Endothelial cell of umbilical vein (primary cell): ENCODE results near the gene LRAT. TPM values are rescaled to one million over a fixed set of nuclear protein-coding genes. Genes with fewer than 3 reads are reported as not detected.

Experiments
- BruUV-seq: library from RNA; stranded (reverse); fragments of 400-500 nt; replicated peaks from 2 replicates; lab custom pipeline; 2021; lab: Mats Ljungman, UMichigan
- CTCF ChIA-PET: fragments of 300-600, 350-600 bp; sonication (Branson Sonifier 250); formaldehyde crosslinking; loops from one replicate; lab custom pipeline; 2021; ENCODE audit warnings: antibody characterized with exemption, inconsistent platforms; lab: Charles Lee
- POLR2A ChIA-PET: fragments of 300-600, 350-600 bp; sonication (Branson Sonifier 250); formaldehyde crosslinking; loops from one replicate; lab custom pipeline; 2021; ENCODE audit warnings: antibody characterized with exemption, inconsistent platforms; lab: Charles Lee
- DNase-seq: peaks from one replicate; pipeline ENCODE4 v3.0.0-alpha.2; 2011; ENCODE audit warnings: low read depth, low spot score
- FAIRE-seq: peaks from 2 replicates; lab custom pipeline; 2011; peaks lifted over from hg19 to GRCh38; lab: Jason Lieb, UNC
- H2AFZ ChIP-seq: 2 replicates; pipeline ENCODE4 v1.6.0; 2012; ENCODE audit warnings: low read depth, low read length, control low read depth, inconsistent platforms
- H3K27ac ChIP-seq: 2 replicates; pipeline ENCODE4 v1.5.1; 2011; ENCODE audit warnings: low read depth, mild to moderate bottlenecking, control low read depth, low read length, moderate library complexity; ENCODE audit not compliant: insufficient read depth
- H3K27me3 ChIP-seq, 2 experiments: 2 replicates each; pipeline versions ENCODE4 v1.6.0 to v1.6.1; 2011; ENCODE audit warnings: low read length in 2 of 2, mixed read lengths in 1 of 2; ENCODE audit not compliant: control insufficient read depth in 2 of 2, insufficient read depth in 2 of 2
- H3K36me3 ChIP-seq, 2 experiments: 2 replicates in 1 of 2; 3 replicates in 1 of 2; pipeline ENCODE4 v1.5.1; 2011; ENCODE audit warnings: low read length in 2 of 2, mild to moderate bottlenecking in 1 of 2, moderate library complexity in 1 of 2; ENCODE audit not compliant: control insufficient read depth in 2 of 2, insufficient read depth in 2 of 2; ENCODE audit errors: extremely low read depth in 1 of 2
- H3K4me1 ChIP-seq: 3 replicates; pipeline ENCODE4 v1.5.1; 2011; ENCODE audit warnings: mild to moderate bottlenecking, low read length; ENCODE audit not compliant: control insufficient read depth, insufficient read depth; ENCODE audit errors: extremely low read depth
- H3K4me2 ChIP-seq: 2 replicates; pipeline ENCODE4 v1.6.1; 2011; ENCODE audit warnings: low read length, control low read depth, mixed read lengths; ENCODE audit not compliant: insufficient read depth
- H3K4me3 ChIP-seq, 3 experiments: fragments of 200-600 bp in 1 of 3; sonication (generic), shearing (Covaris generic) in 1 of 3; replicated peaks in 1 of 3; 2 replicates each; pipeline ENCODE4 v1.5.1; 2011 to 2016; ENCODE audit warnings: control low read depth in 3 of 3, low read length in 3 of 3, mild to moderate bottlenecking in 2 of 3, inconsistent platforms in 1 of 3, low read depth in 1 of 3, moderate library complexity in 1 of 3; ENCODE audit not compliant: insufficient read depth in 1 of 3
- H3K79me2 ChIP-seq: 2 replicates; pipeline ENCODE4 v1.6.0; 2012; ENCODE audit warnings: low read length, inconsistent platforms; ENCODE audit not compliant: control insufficient read depth, insufficient read depth
- H3K9ac ChIP-seq: replicated peaks from 2 replicates; pipeline ENCODE3; 2011; ENCODE audit warnings: low read length, control low read depth; ENCODE audit not compliant: insufficient read depth; ENCODE audit errors: extremely low read depth
- H3K9me1 ChIP-seq: replicated peaks from 3 replicates; pipeline ENCODE4 v1.6.0; 2011; ENCODE audit warnings: mild to moderate bottlenecking, low read length; ENCODE audit not compliant: control insufficient read depth, insufficient read depth; ENCODE audit errors: extremely low read depth
- H3K9me3 ChIP-seq: replicated peaks from 2 replicates; pipeline ENCODE4 v1.5.1; 2012; ENCODE audit warnings: low read length, inconsistent platforms; ENCODE audit not compliant: control insufficient read depth, insufficient read depth
- H4K20me1 ChIP-seq: replicated peaks from 2 replicates; pipeline ENCODE3; 2011; ENCODE audit warnings: mild to moderate bottlenecking, low read length; ENCODE audit not compliant: control insufficient read depth, insufficient read depth; ENCODE audit errors: extremely low read depth
- CTCF ChIP-seq, 2 donors: IDR thresholded peaks; 1 replicate in 1 of 2; 2 replicates in 1 of 2; pipeline ENCODE4 v1.5.1; 2011; ENCODE audit warnings: low read length in 2 of 2, mild to moderate bottlenecking in 2 of 2, moderate library complexity in 2 of 2, control low read depth in 1 of 2, inconsistent platforms in 1 of 2, low read depth in 1 of 2; ENCODE audit not compliant: insufficient read depth in 1 of 2; ENCODE audit errors: extremely low read depth in 1 of 2
- EZH2 ChIP-seq: IDR thresholded peaks from 2 replicates; pipeline ENCODE4 v1.6.1; 2012; ENCODE audit warnings: borderline replicate concordance, low read depth, mild to moderate bottlenecking, moderate library complexity, low read length, inconsistent platforms; ENCODE audit not compliant: severe bottlenecking
- FOS ChIP-seq: IDR thresholded peaks from 2 replicates; pipeline ENCODE4 v1.6.1; 2011; ENCODE audit warnings: mild to moderate bottlenecking, low read length, moderate library complexity, borderline replicate concordance; ENCODE audit not compliant: insufficient read depth
- GATA2 ChIP-seq: IDR thresholded peaks from 2 replicates; pipeline ENCODE4 v1.7.0; 2011; ENCODE audit warnings: low read depth, mild to moderate bottlenecking, moderate library complexity, mixed read lengths, low read length; ENCODE audit not compliant: insufficient read length, insufficient read depth
- JUN ChIP-seq: IDR thresholded peaks from 2 replicates; pipeline ENCODE4 v1.6.1; 2011; ENCODE audit warnings: borderline replicate concordance, low read depth; ENCODE audit not compliant: insufficient read length, insufficient read depth
- MYC ChIP-seq: IDR thresholded peaks from one replicate; pipeline ENCODE4 v1.6.1; 2011; ENCODE audit warnings: mild to moderate bottlenecking, low read depth, low read length
- POLR2A ChIP-seq: IDR thresholded peaks from 2 replicates; pipeline ENCODE4 v1.6.1; 2012; ENCODE audit warnings: low read depth, mild to moderate bottlenecking, control low read depth, low read length
- POLR2AphosphoS5 ChIP-seq: IDR thresholded peaks from 2 replicates; pipeline ENCODE4 v1.6.1; 2012; ENCODE audit warnings: low read depth, mild to moderate bottlenecking, control low read depth, low read length, moderate library complexity; ENCODE audit not compliant: insufficient read depth
- dilution Hi-C: fragments of 300-500 bp; cut with MboI; formaldehyde crosslinking; loops from one replicate; pipeline ENCODE4 v1.15.0; 2019; ENCODE audit warnings: low sequenced_read_pairs; ENCODE audit not compliant: extremely low pct_ligation_motif_present
- intact Hi-C: fragments of 100-400 bp; cut with micrococcal nuclease; formaldehyde crosslinking; loops from one replicate; pipeline ENCODE4 v1.10.0; 2022
- polyA plus RNA-seq, 4 experiments: library from polyadenylated mRNA; depleted of rRNA in 3 of 4; stranded (reverse) in 3 of 4; unstranded in 1 of 4; fragments of >200 nt; gene quantifications; 2 replicates each; pipeline versions ENCODE4 v1.2.1 to v1.2.3, GENCODE V29; 2011 to 2012; ENCODE audit warnings: missing spikeins in 1 of 4
- total RNA-seq: library from RNA; stranded (reverse); gene quantifications from 2 replicates; pipeline ENCODE4 v1.2.3, GENCODE V29; 2021
- TF ChIP-seq, protein P1 (sequence below): IDR thresholded peaks from 2 replicates; pipeline ENCODE4 v1.6.1; 2011; ENCODE audit not compliant: insufficient read depth, insufficient read length

Gene LRAT
- total and polyA plus RNA-seq, 2 donors (not counting 3 experiments of a cell fraction or from before 2014, with no cell fraction given): not detected

DNA sequence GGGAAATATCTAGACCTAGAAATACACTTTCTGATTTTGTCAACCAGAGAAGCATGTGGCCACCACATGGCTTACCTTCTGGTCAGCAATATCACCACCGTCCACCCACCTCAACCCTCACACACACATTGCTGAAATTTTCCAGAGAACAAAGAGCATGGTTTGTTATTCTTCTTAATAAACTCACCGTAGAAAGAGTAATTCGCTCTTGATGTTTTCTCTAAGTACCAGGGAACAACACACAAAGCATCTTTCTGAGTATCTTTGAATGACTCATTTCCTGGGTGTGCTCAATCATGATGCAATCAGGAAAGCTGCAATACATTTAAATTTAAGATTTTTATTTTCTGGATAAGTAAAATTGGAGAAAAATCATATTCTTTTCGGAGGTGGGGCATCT lies 24.7 kb upstream of the LRAT start:
- Histone ChIP-seq H2AFZ (no peak overlapping the region), H3K79me2 (no peaks in the 10 kb centered on the region), H3K4me1 (no peaks in the 10 kb centered on the region), H3K27ac (no peak overlapping the region), H3K9me1 (no peaks in the 10 kb centered on the region), H3K36me3 (no peaks in the 10 kb centered on the region), H3K4me3 (no peak overlapping the region), H4K20me1 (no peaks in the 10 kb centered on the region), H3K27me3 (no peaks in the 10 kb centered on the region), H3K9me3 (no peaks in the 10 kb centered on the region), H3K4me2 (no peak overlapping the region), H3K9ac (no peak overlapping the region)
- TF ChIP-seq JUN (no peak), FOS (no peak), POLR2AphosphoS5 (no peak), POLR2A (no peak)
- no TSS peak for BruUV-seq
- POLR2A ChIA-PET: no interaction called here
- FAIRE-seq: no peak
- intact Hi-C loops: no loop called here
- DNase-seq: no peak
- CTCF ChIA-PET: no interaction called here
- dilution Hi-C loops: no loop called here

DNA sequence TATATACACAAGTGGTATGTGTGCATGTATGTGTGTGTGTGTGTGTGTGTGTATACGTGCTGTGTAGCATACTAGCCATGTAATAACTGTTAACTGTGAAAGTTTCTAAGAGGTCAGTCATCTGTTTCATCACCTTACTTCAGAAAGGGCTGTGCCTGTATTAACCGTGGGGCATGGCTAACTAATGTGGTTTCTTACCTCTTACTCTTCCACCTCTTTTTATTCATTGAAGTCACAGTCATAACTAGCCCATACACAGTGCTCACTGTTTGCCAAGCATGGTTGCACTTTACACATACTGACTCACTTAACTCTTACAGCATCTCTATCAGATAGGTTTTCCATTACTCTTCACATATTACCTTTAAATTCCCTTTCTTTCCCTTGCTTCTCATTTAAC lies 23.7 kb upstream of the LRAT start:
- CTCF ChIA-PET: no interaction called here

More for the DNA sequence above, 23.7 kb upstream of the LRAT start:
- Histone ChIP-seq H3K4me2 (no peak overlapping the region), H4K20me1 (no peaks in the 10 kb centered on the region), H3K4me3 (no peak overlapping the region), H3K4me1 (no peaks in the 10 kb centered on the region), H2AFZ (no peak overlapping the region), H3K36me3 (no peaks in the 10 kb centered on the region), H3K9me3 (no peaks in the 10 kb centered on the region), H3K9me1 (no peaks in the 10 kb centered on the region), H3K79me2 (no peaks in the 10 kb centered on the region), H3K27ac (no peak overlapping the region), H3K27me3 (no peaks in the 10 kb centered on the region), H3K9ac (no peak overlapping the region)
- FAIRE-seq (no peak), DNase-seq (no peak)
- POLR2A ChIA-PET: no interaction called here
- dilution Hi-C loops: no loop called here
- TF ChIP-seq JUN (no peak), EZH2 (no peak), POLR2A (no peak), MYC (no peak), CTCF (IDR thresholded peaks at IDR 0.05; ENCODE audit: extremely low read depth in 1 of 2, insufficient read depth in 1 of 2, low read depth in 1 of 2, low read length in 2 of 2) (no peak), POLR2AphosphoS5 (no peak), FOS (no peak), GATA2 (no peak)
- TF ChIP-seq, protein P1, sequence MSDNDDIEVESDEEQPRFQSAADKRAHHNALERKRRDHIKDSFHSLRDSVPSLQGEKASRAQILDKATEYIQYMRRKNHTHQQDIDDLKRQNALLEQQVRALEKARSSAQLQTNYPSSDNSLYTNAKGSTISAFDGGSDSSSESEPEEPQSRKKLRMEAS: no peak
- intact Hi-C loops: no loop called here
- no TSS peak for BruUV-seq
